Pancreas (tissue), 10 donors: ENCODE results near the gene OR6B3. TPM values are rescaled to one million over a fixed set of nuclear protein-coding genes. Genes with fewer than 3 reads are reported as not detected.

ENCODE experiments used
- ATAC-seq, 4 donors: fragments of 200-7000 bp; cut with Tn5 transposase; one replicate each; pipeline versions ENCODE4 v1.8.0 to v1.9.1; 2020; ENCODE audit warnings: mild to moderate bottlenecking in 4 of 4, moderate library complexity in 4 of 4
- DNase-seq, 6 donors: peaks; one replicate each; pipeline ENCODE4 v3.0.0-alpha.2; 2020
- FAIRE-seq: peaks from 2 replicates; lab custom pipeline; 2012; peaks lifted over from hg19 to GRCh38; lab: Jason Lieb, UNC
- H3K27ac ChIP-seq, 4 donors: fragments of 200-600 bp; sonication (generic); 1 replicate in 3 of 4; 2 replicates in 1 of 4; pipeline versions ENCODE4 v1.5.0 to v1.8.0; 2020
- H3K27me3 ChIP-seq, 4 donors: fragments of 200-600 bp; one replicate each; pipeline ENCODE4 v1.8.0; 2021
- H3K36me3 ChIP-seq, 3 donors: fragments of 200-600 bp; sonication (generic) in 1 of 3; one replicate each; pipeline versions ENCODE4 v1.5.0 to v1.8.0; 2020 to 2021
- H3K4me1 ChIP-seq, 3 donors: fragments of 200-600 bp; one replicate each; pipeline ENCODE4 v1.8.0; 2021
- H3K4me3 ChIP-seq, 4 donors: fragments of 200-600 bp; sonication (generic) in 2 of 4; one replicate each; pipeline versions ENCODE4 v1.5.0 to v1.8.0; 2020 to 2021
- H3K9me3 ChIP-seq, 4 donors: fragments of 200-600 bp; one replicate each; pipeline ENCODE4 v1.8.0; 2021
- WGBS, 2 donors: extraction: QIAGEN DNeasy Blood & Tissue Kit; methylation state at CpG; one replicate each; pipeline ENCODE4 v1.1.7; 2013; 5-methylcytosine and 5-hydroxymethylcytosine counted together
- intact Hi-C, 3 donors: fragments of 100-400 bp; cut with DNase I; formaldehyde crosslinking; loops; one replicate each; pipeline versions ENCODE4 v1.11.1 to v1.14.2; 2022
- polyA plus RNA-seq, 2 donors: library from polyadenylated mRNA; stranded (reverse); fragments of 200-250 nt; gene quantifications; one replicate each; pipeline ENCODE4 v1.2.3, GENCODE V29; 2013
- total RNA-seq, 6 donors: library from RNA; stranded (reverse); fragmentation: NEBNext Ultra II Directional in 4 of 6; extraction: Animal tissue kit (Norgen Biotek cat#: 25700) in 4 of 6; gene quantifications; one replicate each; pipeline versions ENCODE4 v1.2.1 to v1.2.4, GENCODE V29; 2021 to 2023
- TF ChIP-seq, protein P1 (sequence below), 4 donors: fragments of 200-600 bp; sonication (generic) in 3 of 4; IDR thresholded peaks; one replicate each; pipeline versions ENCODE4 v1.5.0 to v1.8.0; 2021; ENCODE audit warnings: antibody characterized with exemption in 4 of 4
- donor health status: healthy with polysubstance abuse.
- donor health status: DM: no; HTN: no; CAD: no; lungs with moderate emphysema.
- donor health status: DM: no; HTN: no; CAD: no.
- donor health status: control.
- donor health status: control.
- donor health status: Bipolar disorder and iron deficiency.
- donor health status: DM: yes; HTN: yes; CAD: no.
- donor health status: DM: no; HTN: no; CAD: no.
- donor health status: DM: no; HTN: no; CAD: no.
- donor health status: DM: yes; HTN: yes; CAD: no.

Gene OR6B3
- total and polyA plus RNA-seq, 8 donors = 0.09 TPM; not detected in 7

GRCh38 chr2:240000671-240001070 is 52.6 kb downstream of the OR6B3 start:
- WGBS, 2 donors = 85 to 92% methylated on average over 11 of the region's 11 CpGs
- intact Hi-C loops = no loop called here
- Histone ChIP-seq H3K4me3 (no peak overlapping the region), H3K36me3 (peaks cover 0 to 47% (median 9%) of the 10 kb centered on the region in 3 donors), H3K9me3 (no peaks in the 10 kb centered on the region), H3K27ac (no peak overlapping the region), H3K27me3 (no peaks in the 10 kb centered on the region), H3K4me1 (no peaks in the 10 kb centered on the region)
- DNase-seq (no peak), FAIRE-seq (no peak), ATAC-seq (no peak)
- TF ChIP-seq, protein P1, sequence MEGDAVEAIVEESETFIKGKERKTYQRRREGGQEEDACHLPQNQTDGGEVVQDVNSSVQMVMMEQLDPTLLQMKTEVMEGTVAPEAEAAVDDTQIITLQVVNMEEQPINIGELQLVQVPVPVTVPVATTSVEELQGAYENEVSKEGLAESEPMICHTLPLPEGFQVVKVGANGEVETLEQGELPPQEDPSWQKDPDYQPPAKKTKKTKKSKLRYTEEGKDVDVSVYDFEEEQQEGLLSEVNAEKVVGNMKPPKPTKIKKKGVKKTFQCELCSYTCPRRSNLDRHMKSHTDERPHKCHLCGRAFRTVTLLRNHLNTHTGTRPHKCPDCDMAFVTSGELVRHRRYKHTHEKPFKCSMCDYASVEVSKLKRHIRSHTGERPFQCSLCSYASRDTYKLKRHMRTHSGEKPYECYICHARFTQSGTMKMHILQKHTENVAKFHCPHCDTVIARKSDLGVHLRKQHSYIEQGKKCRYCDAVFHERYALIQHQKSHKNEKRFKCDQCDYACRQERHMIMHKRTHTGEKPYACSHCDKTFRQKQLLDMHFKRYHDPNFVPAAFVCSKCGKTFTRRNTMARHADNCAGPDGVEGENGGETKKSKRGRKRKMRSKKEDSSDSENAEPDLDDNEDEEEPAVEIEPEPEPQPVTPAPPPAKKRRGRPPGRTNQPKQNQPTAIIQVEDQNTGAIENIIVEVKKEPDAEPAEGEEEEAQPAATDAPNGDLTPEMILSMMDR (IDR thresholded peaks at IDR 0.05) = no peak

- H3K9me3 ChIP-seq = no peaks in the 10 kb centered on the region
- ATAC-seq (no peak), FAIRE-seq (no peak), DNase-seq (no peak)
- intact Hi-C loops = loop anchor here in 1 of 3 donors (10.0 kb wide), 1 partner anchor 963 kb away; no protein-coding TSS in a partner anchor
- no peaks in the 10 kb centered on the region for H3K27me3 ChIP-seq
- TF ChIP-seq, protein P1 (IDR thresholded peaks at IDR 0.05) = no peak
- H3K4me1 ChIP-seq = no peaks in the 10 kb centered on the region
- WGBS, 2 donors = 74 to 80% methylated on average over 9 of the region's 9 CpGs
- H3K27ac ChIP-seq = no peak overlapping the region
- peaks cover 0 to 25% (median 3%) of the 10 kb centered on the region in 3 donors for H3K36me3 ChIP-seq
- H3K4me3 ChIP-seq = no peak overlapping the region
These were observed 55.5 kb downstream of the OR6B3 start for GRCh38 chr2:239997686-239998409.

Other genes with a start within 250 kb of the OR6B3 start
- 10 to 100 TPM; 53.4 to 73.2 (median 67.0) TPM for gene NDUFA10, start 28.2 kb downstream of the OR6B3 start, total RNA-seq
- gene NDUFA10, start 28.2 kb downstream of the OR6B3 start, polyA plus RNA-seq = 10 to 100 TPM; 39.6 to 78.4 TPM
- not detected for gene OR6B2, start 23.1 kb downstream of the OR6B3 start, total RNA-seq
- gene OR6B2, start 23.1 kb downstream of the OR6B3 start, polyA plus RNA-seq = not detected
- 10 to 100 TPM; 52.8 to 64.3 (median 56.1) TPM for gene COPS9, start 82.8 kb upstream of the OR6B3 start, total RNA-seq
- gene COPS9, start 82.8 kb upstream of the OR6B3 start, polyA plus RNA-seq = 100 to 1,000 TPM; 199 to 210 TPM
- not detected for gene OTOS, start 87.1 kb upstream of the OR6B3 start, total RNA-seq
- not detected for gene OTOS, start 87.1 kb upstream of the OR6B3 start, polyA plus RNA-seq